Smooth muscle cell (in vitro differentiated cells): ENCODE data around the gene LEMD2. TPM values are rescaled to one million over a fixed set of nuclear protein-coding genes. Genes with fewer than 3 reads are reported as not detected.

Source experiments
- DNase-seq: peaks from one replicate; lab custom pipeline; 2025; ENCODE audit not compliant: unreplicated experiment; lab: John Stamatoyannopoulos, UW
- H2AFZ ChIP-seq: fragments of 200-600 bp; sonication (generic); 2 replicates; pipeline ENCODE4 v1.6.0; 2016; ENCODE audit warnings: antibody characterized with exemption, low read depth, mild to moderate bottlenecking
- H3F3A ChIP-seq: fragments of 200-600 bp; sonication (generic); 2 replicates; pipeline ENCODE4 v1.6.0; 2017; ENCODE audit warnings: antibody characterized with exemption, low read depth
- H3K27ac ChIP-seq: fragments of 200-600 bp; sonication (generic); 2 replicates; pipeline ENCODE4 v1.5.1; 2016; ENCODE audit warnings: low read depth, mild to moderate bottlenecking
- H3K27me3 ChIP-seq: fragments of 200-600 bp; sonication (generic); 2 replicates; pipeline ENCODE4 v1.6.1; 2016; ENCODE audit warnings: low read depth, mild to moderate bottlenecking
- H3K36me3 ChIP-seq: fragments of 200-600 bp; sonication (generic); 2 replicates; pipeline ENCODE4 v1.5.1; 2016; ENCODE audit warnings: low read depth
- H3K4me1 ChIP-seq: fragments of 200-600 bp; sonication (generic); 2 replicates; pipeline ENCODE4 v1.5.1; 2016; ENCODE audit warnings: low read depth
- H3K4me2 ChIP-seq: fragments of 200-600 bp; sonication (generic); 2 replicates; pipeline ENCODE4 v1.6.0; 2016; ENCODE audit warnings: mild to moderate bottlenecking
- H3K4me3 ChIP-seq: fragments of 200-600 bp; sonication (generic); 2 replicates; pipeline ENCODE4 v1.5.1; 2016; ENCODE audit warnings: mild to moderate bottlenecking
- H3K79me2 ChIP-seq: fragments of 200-600 bp; sonication (generic); 2 replicates; pipeline ENCODE4 v1.6.0; 2016; ENCODE audit warnings: low read depth, mild to moderate bottlenecking
- H3K9ac ChIP-seq: fragments of 200-600 bp; sonication (generic); 2 replicates; pipeline ENCODE4 v1.6.0; 2016; ENCODE audit warnings: low read depth
- H3K9me3 ChIP-seq: fragments of 200-600 bp; sonication (generic); replicated peaks from 2 replicates; pipeline ENCODE4 v1.5.1; 2016; ENCODE audit warnings: low read depth
- H4K20me1 ChIP-seq: fragments of 200-600 bp; sonication (generic); 2 replicates; pipeline ENCODE4 v1.6.0; 2016; ENCODE audit warnings: low read depth
- WGBS: methylation state at CpG from one replicate; pipeline ENCODE4 v1.1.7; 2016; ENCODE audit warnings: low lambda C conversion rate; 5-methylcytosine and 5-hydroxymethylcytosine counted together
- polyA plus RNA-seq: library from polyadenylated mRNA; unstranded; fragments of >200 nt; fragmentation: Nextera tagmentation; extraction: Ambion mirVana; gene quantifications from 2 replicates; pipeline ENCODE4 v1.2.1, GENCODE V29; 2016
- total RNA-seq: library from RNA; depleted of rRNA; stranded (reverse); fragments of >200 nt; gene quantifications from 2 replicates; pipeline ENCODE4 v1.2.3, GENCODE V29; 2014
- TF ChIP-seq, protein P1 (sequence below): fragments of 200-600 bp; sonication (generic); IDR thresholded peaks from 2 replicates; pipeline ENCODE4 v1.5.1; 2017; ENCODE audit warnings: borderline replicate concordance, mild to moderate bottlenecking, antibody characterized with exemption; ENCODE audit not compliant: insufficient read depth, poor library complexity, severe bottlenecking

Gene LEMD2
- total and polyA plus RNA-seq, 2 experiments from 2014 or later: 48.8 to 87.3 TPM

DNA sequence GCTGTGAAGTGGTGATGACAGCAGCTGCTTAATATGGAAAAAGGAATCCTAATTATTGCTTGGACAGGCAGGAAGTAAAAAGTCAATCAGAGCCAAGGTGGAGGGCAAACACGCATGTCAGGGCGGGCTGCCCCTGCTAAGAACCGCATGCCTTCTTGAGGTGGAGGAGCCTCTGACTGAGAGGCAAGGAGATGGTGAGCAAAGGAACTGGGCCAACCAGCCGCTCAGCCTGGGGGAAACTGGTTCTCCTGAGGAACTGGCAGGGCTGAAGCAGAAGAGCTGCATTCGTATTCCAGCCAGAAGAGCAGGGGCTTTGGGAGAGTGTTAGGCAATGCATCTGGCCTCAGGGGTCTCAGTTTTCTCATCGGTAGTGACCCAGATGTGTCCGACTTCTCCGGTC is 28.0 kb upstream of the LEMD2 start:
- 72% methylated on average over 8 of the region's 8 CpGs for WGBS
- H4K20me1 ChIP-seq: no peaks in the 10 kb centered on the region
- H3K27me3 ChIP-seq: peaks cover 7% of the 10 kb centered on the region
- H2AFZ ChIP-seq: no peak overlapping the region
- peaks cover 7% of the 10 kb centered on the region for H3K4me1 ChIP-seq
- H3K4me2 ChIP-seq: no peak overlapping the region
- H3K4me3 ChIP-seq: no peak overlapping the region
- no peaks in the 10 kb centered on the region for H3K9me3 ChIP-seq
- H3K9ac ChIP-seq: no peak overlapping the region
- no peaks in the 10 kb centered on the region for H3K36me3 ChIP-seq
- no peak for DNase-seq
- no peak overlapping the region for H3K27ac ChIP-seq
- no peaks in the 10 kb centered on the region for H3F3A ChIP-seq
- TF ChIP-seq, protein P1, sequence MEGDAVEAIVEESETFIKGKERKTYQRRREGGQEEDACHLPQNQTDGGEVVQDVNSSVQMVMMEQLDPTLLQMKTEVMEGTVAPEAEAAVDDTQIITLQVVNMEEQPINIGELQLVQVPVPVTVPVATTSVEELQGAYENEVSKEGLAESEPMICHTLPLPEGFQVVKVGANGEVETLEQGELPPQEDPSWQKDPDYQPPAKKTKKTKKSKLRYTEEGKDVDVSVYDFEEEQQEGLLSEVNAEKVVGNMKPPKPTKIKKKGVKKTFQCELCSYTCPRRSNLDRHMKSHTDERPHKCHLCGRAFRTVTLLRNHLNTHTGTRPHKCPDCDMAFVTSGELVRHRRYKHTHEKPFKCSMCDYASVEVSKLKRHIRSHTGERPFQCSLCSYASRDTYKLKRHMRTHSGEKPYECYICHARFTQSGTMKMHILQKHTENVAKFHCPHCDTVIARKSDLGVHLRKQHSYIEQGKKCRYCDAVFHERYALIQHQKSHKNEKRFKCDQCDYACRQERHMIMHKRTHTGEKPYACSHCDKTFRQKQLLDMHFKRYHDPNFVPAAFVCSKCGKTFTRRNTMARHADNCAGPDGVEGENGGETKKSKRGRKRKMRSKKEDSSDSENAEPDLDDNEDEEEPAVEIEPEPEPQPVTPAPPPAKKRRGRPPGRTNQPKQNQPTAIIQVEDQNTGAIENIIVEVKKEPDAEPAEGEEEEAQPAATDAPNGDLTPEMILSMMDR: no peak
- H3K79me2 ChIP-seq: no peaks in the 10 kb centered on the region

DNA sequence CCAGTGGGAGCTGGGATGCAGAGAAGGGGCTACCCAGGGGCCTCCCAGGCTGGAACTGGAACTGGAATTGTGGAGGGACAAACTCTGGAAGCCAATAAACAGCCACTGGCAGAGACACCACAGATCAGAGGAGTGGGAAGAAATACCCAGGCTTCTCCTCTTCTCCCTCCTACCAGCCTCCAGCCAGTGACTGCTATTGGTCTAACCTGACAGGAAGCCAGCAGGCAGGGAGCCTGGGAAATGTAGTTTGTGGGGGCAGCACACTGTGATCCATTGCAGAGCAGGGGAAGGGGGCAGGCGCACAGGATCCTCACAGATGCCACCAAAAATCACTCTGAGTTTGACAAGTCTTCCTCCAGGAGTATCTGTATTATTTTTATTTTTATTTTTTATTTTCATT is 26.9 kb upstream of the LEMD2 start:
- Histone ChIP-seq H3K9ac (no peak overlapping the region), H3F3A (no peaks in the 10 kb centered on the region), H2AFZ (no peak overlapping the region), H3K4me3 (no peak overlapping the region), H3K4me2 (no peak overlapping the region), H3K36me3 (no peaks in the 10 kb centered on the region), H3K4me1 (peaks cover 16% of the 10 kb centered on the region), H3K27me3 (peaks cover 16% of the 10 kb centered on the region), H3K79me2 (no peaks in the 10 kb centered on the region), H3K27ac (no peak overlapping the region), H3K9me3 (no peaks in the 10 kb centered on the region), H4K20me1 (no peaks in the 10 kb centered on the region)
- TF ChIP-seq, protein P1: no peak
- DNase-seq: no peak
- 71% methylated on average over 1 of the region's 1 CpG for WGBS

DNA sequence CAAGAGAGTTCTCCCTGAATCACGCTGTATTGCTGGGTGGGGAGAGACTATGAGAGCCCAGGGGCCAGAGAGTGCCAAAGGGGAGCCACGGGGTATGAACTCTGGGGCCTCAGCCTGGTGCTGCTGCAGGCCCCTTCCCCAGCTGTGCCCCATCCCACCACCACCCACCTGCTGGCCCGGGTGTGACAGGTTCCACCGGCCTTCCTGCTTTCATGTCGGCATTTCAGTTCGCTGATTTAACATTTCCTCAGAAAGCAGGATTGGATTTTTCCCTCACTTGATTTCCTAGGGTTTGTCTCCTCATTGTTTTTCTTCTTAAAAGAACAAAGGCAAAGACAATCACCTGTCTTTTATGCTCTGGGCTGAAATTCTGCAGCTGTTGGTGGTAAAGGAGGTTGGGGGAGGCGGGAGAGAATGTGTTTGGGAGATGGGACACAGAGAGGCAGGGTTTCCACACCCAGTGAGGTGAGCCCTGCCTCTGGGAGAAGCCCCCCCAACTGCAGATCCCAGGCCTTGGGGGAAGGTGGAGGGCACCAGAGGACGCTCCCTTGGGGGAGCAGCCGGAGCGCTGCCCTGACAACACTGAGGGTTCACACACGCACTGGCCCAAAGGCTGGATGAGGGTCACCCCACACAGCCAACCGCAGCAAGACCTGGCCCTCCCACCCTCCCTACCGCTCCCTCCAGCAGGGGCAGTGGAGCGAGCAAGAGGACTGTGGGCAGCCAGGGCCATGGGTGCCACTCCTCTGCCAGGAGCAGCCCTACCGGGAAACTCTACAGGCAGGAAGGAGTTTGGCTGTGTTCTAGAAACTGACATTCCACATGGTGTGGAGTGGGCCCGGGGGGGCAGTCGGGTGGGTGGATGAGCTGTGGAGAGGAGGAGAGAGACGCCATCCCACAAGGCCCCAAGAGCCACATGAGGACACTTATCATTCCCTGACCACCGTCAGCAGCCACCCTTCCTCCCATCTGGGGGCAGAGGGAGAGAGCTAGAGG is 25.4 kb upstream of the LEMD2 start:
- peaks cover 18% of the 10 kb centered on the region for H3K27me3 ChIP-seq
- TF ChIP-seq, protein P1: no peak
- H3F3A ChIP-seq: no peaks in the 10 kb centered on the region
- no peak overlapping the region for H3K4me2 ChIP-seq
- no peaks in the 10 kb centered on the region for H4K20me1 ChIP-seq
- no peak overlapping the region for H3K4me3 ChIP-seq
- peaks cover 18% of the 10 kb centered on the region for H3K4me1 ChIP-seq
- H2AFZ ChIP-seq: no peak overlapping the region
- 72% methylated on average over 18 of the region's 19 CpGs for WGBS
- no peak overlapping the region for H3K9ac ChIP-seq
- H3K27ac ChIP-seq: no peak overlapping the region
- H3K9me3 ChIP-seq: no peaks in the 10 kb centered on the region
- H3K36me3 ChIP-seq: no peaks in the 10 kb centered on the region
- no peaks in the 10 kb centered on the region for H3K79me2 ChIP-seq
- DNase-seq: no peak
